HL-60 (cell line): ENCODE data around the gene FAM124A.

Experiments
- GABPA ChIP-seq: IDR thresholded peaks from 2 replicates; pipeline ENCODE4 v1.6.1; 2012; ENCODE audit warnings: low read depth
- POLR2AphosphoS5 ChIP-seq: IDR thresholded peaks from 2 replicates; pipeline ENCODE4 v1.6.1; 2012; ENCODE audit warnings: low read depth
- SPI1 ChIP-seq: IDR thresholded peaks from 2 replicates; pipeline ENCODE4 v1.6.1; 2012; ENCODE audit warnings: low read depth, mild to moderate bottlenecking, borderline replicate concordance
- TF ChIP-seq, protein P1 (sequence below): IDR thresholded peaks from one replicate; pipeline ENCODE4 v1.5.1; 2011; ENCODE audit warnings: low read length, control low read depth, inconsistent platforms; ENCODE audit not compliant: insufficient read depth
- TF ChIP-seq, protein P2 (sequence below): IDR thresholded peaks from 2 replicates; pipeline ENCODE4 v1.6.1; 2012; ENCODE audit warnings: low read depth; ENCODE audit not compliant: insufficient replicate concordance

DNA sequence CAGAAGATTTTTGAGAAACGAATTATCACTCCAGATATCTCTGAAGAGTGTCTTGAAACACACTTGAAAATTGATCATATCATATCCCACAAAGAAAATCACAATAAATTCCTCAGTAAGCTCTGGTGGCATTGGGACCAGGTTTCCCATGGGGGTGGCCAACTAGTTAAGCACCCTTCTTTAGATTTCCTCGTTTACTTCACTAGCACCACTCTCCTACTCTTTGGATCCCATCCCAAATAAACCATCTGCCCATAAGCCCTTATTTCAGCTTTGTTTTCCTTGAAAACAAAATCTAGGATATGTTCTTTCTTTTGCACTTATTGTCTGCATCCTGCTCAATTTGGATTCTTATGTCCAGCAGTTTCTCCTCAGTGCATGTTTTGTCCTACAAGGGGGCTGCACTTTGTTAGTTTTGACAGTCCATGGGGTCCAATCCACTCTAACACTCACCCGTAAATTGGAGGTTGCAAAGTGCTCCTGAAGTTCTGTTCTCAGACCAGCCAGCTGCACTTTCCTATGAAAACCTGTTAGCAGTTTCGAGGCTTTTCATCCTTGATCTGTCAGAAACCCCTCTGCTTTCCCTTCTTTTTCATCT lies 40.3 kb upstream of the FAM124A start:
- TF ChIP-seq, protein P1, sequence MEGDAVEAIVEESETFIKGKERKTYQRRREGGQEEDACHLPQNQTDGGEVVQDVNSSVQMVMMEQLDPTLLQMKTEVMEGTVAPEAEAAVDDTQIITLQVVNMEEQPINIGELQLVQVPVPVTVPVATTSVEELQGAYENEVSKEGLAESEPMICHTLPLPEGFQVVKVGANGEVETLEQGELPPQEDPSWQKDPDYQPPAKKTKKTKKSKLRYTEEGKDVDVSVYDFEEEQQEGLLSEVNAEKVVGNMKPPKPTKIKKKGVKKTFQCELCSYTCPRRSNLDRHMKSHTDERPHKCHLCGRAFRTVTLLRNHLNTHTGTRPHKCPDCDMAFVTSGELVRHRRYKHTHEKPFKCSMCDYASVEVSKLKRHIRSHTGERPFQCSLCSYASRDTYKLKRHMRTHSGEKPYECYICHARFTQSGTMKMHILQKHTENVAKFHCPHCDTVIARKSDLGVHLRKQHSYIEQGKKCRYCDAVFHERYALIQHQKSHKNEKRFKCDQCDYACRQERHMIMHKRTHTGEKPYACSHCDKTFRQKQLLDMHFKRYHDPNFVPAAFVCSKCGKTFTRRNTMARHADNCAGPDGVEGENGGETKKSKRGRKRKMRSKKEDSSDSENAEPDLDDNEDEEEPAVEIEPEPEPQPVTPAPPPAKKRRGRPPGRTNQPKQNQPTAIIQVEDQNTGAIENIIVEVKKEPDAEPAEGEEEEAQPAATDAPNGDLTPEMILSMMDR: no peak
- TF ChIP-seq POLR2AphosphoS5 (no peak), GABPA (no peak), SPI1 (no peak)
- TF ChIP-seq, protein P2, sequence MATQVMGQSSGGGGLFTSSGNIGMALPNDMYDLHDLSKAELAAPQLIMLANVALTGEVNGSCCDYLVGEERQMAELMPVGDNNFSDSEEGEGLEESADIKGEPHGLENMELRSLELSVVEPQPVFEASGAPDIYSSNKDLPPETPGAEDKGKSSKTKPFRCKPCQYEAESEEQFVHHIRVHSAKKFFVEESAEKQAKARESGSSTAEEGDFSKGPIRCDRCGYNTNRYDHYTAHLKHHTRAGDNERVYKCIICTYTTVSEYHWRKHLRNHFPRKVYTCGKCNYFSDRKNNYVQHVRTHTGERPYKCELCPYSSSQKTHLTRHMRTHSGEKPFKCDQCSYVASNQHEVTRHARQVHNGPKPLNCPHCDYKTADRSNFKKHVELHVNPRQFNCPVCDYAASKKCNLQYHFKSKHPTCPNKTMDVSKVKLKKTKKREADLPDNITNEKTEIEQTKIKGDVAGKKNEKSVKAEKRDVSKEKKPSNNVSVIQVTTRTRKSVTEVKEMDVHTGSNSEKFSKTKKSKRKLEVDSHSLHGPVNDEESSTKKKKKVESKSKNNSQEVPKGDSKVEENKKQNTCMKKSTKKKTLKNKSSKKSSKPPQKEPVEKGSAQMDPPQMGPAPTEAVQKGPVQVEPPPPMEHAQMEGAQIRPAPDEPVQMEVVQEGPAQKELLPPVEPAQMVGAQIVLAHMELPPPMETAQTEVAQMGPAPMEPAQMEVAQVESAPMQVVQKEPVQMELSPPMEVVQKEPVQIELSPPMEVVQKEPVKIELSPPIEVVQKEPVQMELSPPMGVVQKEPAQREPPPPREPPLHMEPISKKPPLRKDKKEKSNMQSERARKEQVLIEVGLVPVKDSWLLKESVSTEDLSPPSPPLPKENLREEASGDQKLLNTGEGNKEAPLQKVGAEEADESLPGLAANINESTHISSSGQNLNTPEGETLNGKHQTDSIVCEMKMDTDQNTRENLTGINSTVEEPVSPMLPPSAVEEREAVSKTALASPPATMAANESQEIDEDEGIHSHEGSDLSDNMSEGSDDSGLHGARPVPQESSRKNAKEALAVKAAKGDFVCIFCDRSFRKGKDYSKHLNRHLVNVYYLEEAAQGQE: no peak
